ENCODE data around the gene TCF25.
"Not testable (repeated sequence)": the region's sequence is repeated elsewhere in the genome, so short reads cannot be mapped to it uniquely, and the experiment has no call there.

Gene TCF25

GRCh38 chr16:89829630-89830437 is 43.6 kb upstream of the TCF25 start:
- in situ Hi-C loops (cut with HindIII; ENCODE audit: low sequenced_read_pairs) = no loop called here

DNA sequence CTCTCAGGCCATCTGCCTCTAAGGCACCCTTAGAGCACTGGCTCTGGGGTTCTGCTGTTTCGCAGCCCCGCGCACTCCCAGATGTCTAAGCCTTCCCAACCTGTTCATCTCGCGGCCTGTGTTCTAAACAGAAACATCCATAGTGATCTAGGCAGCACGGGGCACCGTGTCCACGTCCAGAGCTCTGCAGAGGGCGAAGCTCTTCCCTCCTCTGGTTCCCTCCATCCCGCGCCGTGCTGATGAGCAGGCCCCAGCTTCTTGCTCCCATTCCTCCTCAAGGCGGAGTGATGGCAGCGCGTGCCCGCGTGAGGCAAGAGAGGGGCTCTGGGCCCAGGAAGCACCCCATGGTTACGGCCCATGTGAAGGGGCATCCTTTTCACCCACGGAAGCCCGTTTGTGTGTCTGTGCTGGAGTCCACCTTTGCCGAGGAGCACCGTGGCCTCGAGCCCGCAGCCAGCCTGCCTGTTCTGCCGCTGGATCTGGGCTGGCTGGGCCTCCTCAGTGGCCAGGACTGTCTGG is 41.5 kb upstream of the TCF25 start:
- in situ Hi-C loops (cut with HindIII; ENCODE audit: low sequenced_read_pairs) = no loop called here
- DNase-seq (ENCODE audit: low read depth) = no peak
- H3K4me3 ChIP-seq (ENCODE audit: low read depth, low read length) = no peak overlapping the region
- TF ChIP-seq, protein P1, sequence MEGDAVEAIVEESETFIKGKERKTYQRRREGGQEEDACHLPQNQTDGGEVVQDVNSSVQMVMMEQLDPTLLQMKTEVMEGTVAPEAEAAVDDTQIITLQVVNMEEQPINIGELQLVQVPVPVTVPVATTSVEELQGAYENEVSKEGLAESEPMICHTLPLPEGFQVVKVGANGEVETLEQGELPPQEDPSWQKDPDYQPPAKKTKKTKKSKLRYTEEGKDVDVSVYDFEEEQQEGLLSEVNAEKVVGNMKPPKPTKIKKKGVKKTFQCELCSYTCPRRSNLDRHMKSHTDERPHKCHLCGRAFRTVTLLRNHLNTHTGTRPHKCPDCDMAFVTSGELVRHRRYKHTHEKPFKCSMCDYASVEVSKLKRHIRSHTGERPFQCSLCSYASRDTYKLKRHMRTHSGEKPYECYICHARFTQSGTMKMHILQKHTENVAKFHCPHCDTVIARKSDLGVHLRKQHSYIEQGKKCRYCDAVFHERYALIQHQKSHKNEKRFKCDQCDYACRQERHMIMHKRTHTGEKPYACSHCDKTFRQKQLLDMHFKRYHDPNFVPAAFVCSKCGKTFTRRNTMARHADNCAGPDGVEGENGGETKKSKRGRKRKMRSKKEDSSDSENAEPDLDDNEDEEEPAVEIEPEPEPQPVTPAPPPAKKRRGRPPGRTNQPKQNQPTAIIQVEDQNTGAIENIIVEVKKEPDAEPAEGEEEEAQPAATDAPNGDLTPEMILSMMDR (IDR thresholded peaks at IDR 0.05; ENCODE audit: low read depth, low read length, missing control alignments) = no peak

More at GRCh38 chr16:89829630-89830437, 43.6 kb upstream of the TCF25 start:
- DNase-seq (ENCODE audit: low read depth) = no peak
- no peak overlapping the region for H3K4me3 ChIP-seq (ENCODE audit: low read depth, low read length)
- TF ChIP-seq, protein P1 (IDR thresholded peaks at IDR 0.05; ENCODE audit: low read depth, low read length, missing control alignments) = no peak

DNA sequence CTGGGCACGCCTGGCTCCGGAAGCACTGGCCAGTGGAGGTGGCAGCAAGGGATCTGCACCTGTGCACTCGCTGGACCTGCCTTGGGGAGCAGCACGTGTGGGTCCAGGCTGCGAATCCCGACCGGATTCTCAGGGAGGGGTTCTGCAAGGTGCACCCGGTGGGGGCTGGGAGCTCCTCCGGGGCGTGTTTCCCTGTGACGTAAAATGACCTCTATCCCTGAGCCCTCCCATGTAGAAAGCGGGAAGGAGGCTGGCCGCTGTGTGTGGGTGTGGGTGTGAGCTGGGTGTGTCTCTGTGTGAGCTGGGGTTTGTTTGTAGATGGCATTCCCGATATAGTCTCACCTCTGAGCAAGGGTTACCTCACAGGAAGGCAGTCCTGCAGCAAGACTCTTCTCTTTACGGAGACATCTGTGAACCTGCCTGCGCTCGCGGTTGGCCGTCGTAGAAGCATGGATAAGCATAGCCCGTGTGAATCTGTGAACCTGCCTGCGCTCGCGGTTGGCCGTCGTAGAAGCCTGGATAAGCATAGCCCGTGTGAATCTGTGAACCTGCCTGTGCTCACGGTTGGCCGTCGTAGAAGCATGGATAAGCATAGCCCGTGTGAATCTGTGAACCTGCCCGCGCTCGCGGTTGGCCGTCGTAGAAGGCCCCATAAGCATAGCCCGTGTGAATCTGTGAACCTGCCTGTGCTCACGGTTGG is 39.6 kb upstream of the TCF25 start:
- H3K4me3 ChIP-seq (ENCODE audit: low read depth, low read length); DNase-seq (ENCODE audit: low read depth); in situ Hi-C loops (cut with HindIII; ENCODE audit: low sequenced_read_pairs): not testable (repeated sequence)

DNA sequence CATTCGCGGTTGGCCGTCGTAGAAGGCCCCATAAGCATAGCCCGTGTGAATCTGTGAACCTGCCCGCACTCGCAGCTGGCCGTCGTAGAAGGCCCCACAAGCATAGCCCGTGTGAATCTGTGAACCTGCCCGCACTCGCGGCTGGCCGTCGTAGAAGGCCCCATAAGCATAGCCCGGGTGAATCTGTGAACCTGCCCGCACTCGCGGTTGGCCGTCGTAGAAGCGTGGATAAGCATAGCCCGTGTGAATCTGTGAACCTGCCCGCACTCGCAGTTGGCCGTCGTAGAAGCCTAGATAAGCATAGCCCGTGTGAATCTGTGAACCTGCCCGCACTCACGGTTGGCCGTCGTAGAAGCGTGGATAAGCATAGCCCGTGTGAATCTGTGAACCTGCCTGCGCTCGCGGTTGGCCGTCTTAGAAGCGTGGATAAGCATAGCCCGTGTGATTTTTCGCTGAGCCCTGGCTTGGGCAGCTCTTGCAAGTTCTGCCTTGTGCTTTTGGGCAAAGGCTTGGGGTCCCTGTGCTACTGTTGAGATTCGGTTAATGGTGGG is 38.5 kb upstream of the TCF25 start:
- in situ Hi-C loops (cut with HindIII; ENCODE audit: low sequenced_read_pairs); H3K4me3 ChIP-seq (ENCODE audit: low read depth, low read length); DNase-seq (ENCODE audit: low read depth): not testable (repeated sequence)

- DNase-seq (ENCODE audit: low read depth); H3K4me3 ChIP-seq (ENCODE audit: low read depth, low read length); in situ Hi-C loops (cut with HindIII; ENCODE audit: low sequenced_read_pairs): not testable (repeated sequence)
Measured at GRCh38 chr16:89836484-89836883, 36.9 kb upstream of the TCF25 start.

- in situ Hi-C loops (cut with HindIII; ENCODE audit: low sequenced_read_pairs) = no loop called here
- TF ChIP-seq, protein P1 (IDR thresholded peaks at IDR 0.05; ENCODE audit: low read depth, low read length, missing control alignments) = no peak
- no peak for DNase-seq (ENCODE audit: low read depth)
- H3K4me3 ChIP-seq (ENCODE audit: low read depth, low read length) = no peak overlapping the region
Measured at GRCh38 chr16:89837014-89837546, 36.3 kb upstream of the TCF25 start.

GRCh38 chr16:89841275-89841674 is 32.1 kb upstream of the TCF25 start:
- TF ChIP-seq, protein P1 (IDR thresholded peaks at IDR 0.05; ENCODE audit: low read depth, low read length, missing control alignments) = no peak

More at GRCh38 chr16:89841275-89841674, 32.1 kb upstream of the TCF25 start:
- H3K4me3 ChIP-seq (ENCODE audit: low read depth, low read length) = no peak overlapping the region
- DNase-seq (ENCODE audit: low read depth) = no peak
- in situ Hi-C loops (cut with HindIII; ENCODE audit: low sequenced_read_pairs) = no loop called here

All from astrocyte of the cerebellum (primary cell).